ENCODE data around the gene BIN1.

Gene BIN1

GRCh38 chr2:127012868-127013267 is 94.1 kb downstream of the BIN1 start:
- no peak for ATAC-seq

DNA sequence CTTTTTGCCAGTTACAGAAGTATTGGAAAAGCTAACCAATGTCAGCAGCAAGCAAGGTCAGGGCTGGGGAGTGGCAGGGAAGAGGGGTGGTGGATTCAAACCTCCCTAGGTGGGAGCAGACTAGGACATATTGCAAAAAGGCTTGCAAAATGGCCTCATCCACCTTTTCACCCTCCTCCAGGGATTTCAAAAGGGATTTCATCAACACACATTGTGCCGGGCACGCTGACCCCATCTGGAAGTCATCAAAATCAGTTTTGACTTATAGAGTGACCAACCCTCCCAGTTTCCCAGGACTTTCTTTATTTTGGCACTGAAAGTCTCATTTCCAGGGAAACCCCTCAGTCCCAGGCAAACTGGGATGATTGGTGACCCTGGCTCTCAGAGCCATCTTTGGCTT is 94.7 kb downstream of the BIN1 start:
- Mint-ChIP-seq H3K4me1 (no peaks in the 10 kb centered on the region), H3K36me3 (no peaks in the 10 kb centered on the region), H3K9me3 (no peaks in the 10 kb centered on the region), H3K27ac (no peak overlapping the region), H3K4me3 (no peak overlapping the region)
- ATAC-seq (no peak), DNase-seq (ENCODE audit: low spot score in 2 of 2) (no peak)

More at GRCh38 chr2:127012868-127013267, 94.1 kb downstream of the BIN1 start:
- Mint-ChIP-seq H3K36me3 (no peaks in the 10 kb centered on the region), H3K9me3 (no peaks in the 10 kb centered on the region), H3K4me1 (no peaks in the 10 kb centered on the region), H3K27ac (no peak overlapping the region), H3K4me3 (no peak overlapping the region)
- no peak for DNase-seq (ENCODE audit: low spot score in 2 of 2)

- Mint-ChIP-seq H3K4me3 (no peak overlapping the region), H3K4me1 (no peaks in the 10 kb centered on the region), H3K27ac (no peak overlapping the region), H3K9me3 (no peaks in the 10 kb centered on the region), H3K36me3 (no peaks in the 10 kb centered on the region)
- ATAC-seq: no peak
- DNase-seq (ENCODE audit: low spot score in 2 of 2): no peak
These were observed 95.2 kb downstream of the BIN1 start for GRCh38 chr2:127011796-127012195.

GRCh38 chr2:127011231-127011661 is 95.7 kb downstream of the BIN1 start:
- DNase-seq (ENCODE audit: low spot score in 2 of 2) (no peak), ATAC-seq (no peak)
- H3K36me3 Mint-ChIP-seq: no peaks in the 10 kb centered on the region
- no peaks in the 10 kb centered on the region for H3K9me3 Mint-ChIP-seq
- no peak overlapping the region for H3K27ac Mint-ChIP-seq
- no peaks in the 10 kb centered on the region for H3K4me1 Mint-ChIP-seq
- no peak overlapping the region for H3K4me3 Mint-ChIP-seq

- H3K9me3 Mint-ChIP-seq: no peaks in the 10 kb centered on the region
- H3K4me3 Mint-ChIP-seq: no peak overlapping the region
- no peaks in the 10 kb centered on the region for H3K4me1 Mint-ChIP-seq
- H3K27ac Mint-ChIP-seq: no peak overlapping the region
- H3K36me3 Mint-ChIP-seq: no peaks in the 10 kb centered on the region
- DNase-seq (ENCODE audit: low spot score in 2 of 2): no peak
- ATAC-seq: no peak
These were observed 98.5 kb downstream of the BIN1 start for GRCh38 chr2:127008265-127009015.

DNA sequence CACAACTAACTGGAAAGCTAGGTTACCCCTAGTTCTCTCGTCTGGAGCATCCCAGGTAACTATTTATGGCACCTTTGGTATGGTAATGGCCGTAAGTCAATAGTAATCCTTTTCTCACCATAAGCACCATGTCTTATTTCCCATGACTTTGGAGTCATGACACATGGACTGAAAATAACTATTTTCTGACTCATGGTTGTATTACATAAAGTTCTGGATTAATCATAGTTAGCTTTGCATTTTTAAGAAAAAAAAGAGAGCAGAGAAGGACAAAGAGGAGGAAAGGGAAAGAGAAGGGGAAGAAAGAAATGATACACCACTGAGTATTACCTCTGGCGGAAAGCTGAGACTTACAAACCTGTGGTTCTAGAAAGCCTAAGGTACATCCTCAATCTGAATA is 99.3 kb downstream of the BIN1 start:
- H3K36me3 Mint-ChIP-seq: no peaks in the 10 kb centered on the region
- ATAC-seq: no peak
- no peak overlapping the region for H3K4me3 Mint-ChIP-seq
- no peak for DNase-seq (ENCODE audit: low spot score in 2 of 2)
- H3K4me1 Mint-ChIP-seq: no peaks in the 10 kb centered on the region
- no peaks in the 10 kb centered on the region for H3K9me3 Mint-ChIP-seq
- no peak overlapping the region for H3K27ac Mint-ChIP-seq

- Mint-ChIP-seq H3K27ac (no peak overlapping the region), H3K36me3 (no peaks in the 10 kb centered on the region), H3K4me1 (no peaks in the 10 kb centered on the region), H3K9me3 (no peaks in the 10 kb centered on the region), H3K4me3 (no peak overlapping the region)
- no peak for ATAC-seq
- no peak for DNase-seq (ENCODE audit: low spot score in 2 of 2)
These were observed 100.0 kb downstream of the BIN1 start for GRCh38 chr2:127006962-127007361.

GRCh38 chr2:127004893-127005600 is 101.9 kb downstream of the BIN1 start:
- ATAC-seq (no peak), DNase-seq (ENCODE audit: low spot score in 2 of 2) (no peak)
- H3K4me1 Mint-ChIP-seq: peaks cover 7% of the 10 kb centered on the region
- H3K4me3 Mint-ChIP-seq: no peak overlapping the region
- no peaks in the 10 kb centered on the region for H3K9me3 Mint-ChIP-seq
- no peaks in the 10 kb centered on the region for H3K36me3 Mint-ChIP-seq
- H3K27ac Mint-ChIP-seq: no peak overlapping the region

- no peak overlapping the region for H3K27ac Mint-ChIP-seq
- ATAC-seq (no peak), DNase-seq (ENCODE audit: low spot score in 2 of 2) (no peak)
- H3K36me3 Mint-ChIP-seq: no peaks in the 10 kb centered on the region
- H3K9me3 Mint-ChIP-seq: no peaks in the 10 kb centered on the region
- no peak overlapping the region for H3K4me3 Mint-ChIP-seq
- peaks cover 7% of the 10 kb centered on the region for H3K4me1 Mint-ChIP-seq
These were observed 103.7 kb downstream of the BIN1 start for GRCh38 chr2:127003070-127003800.

DNA sequence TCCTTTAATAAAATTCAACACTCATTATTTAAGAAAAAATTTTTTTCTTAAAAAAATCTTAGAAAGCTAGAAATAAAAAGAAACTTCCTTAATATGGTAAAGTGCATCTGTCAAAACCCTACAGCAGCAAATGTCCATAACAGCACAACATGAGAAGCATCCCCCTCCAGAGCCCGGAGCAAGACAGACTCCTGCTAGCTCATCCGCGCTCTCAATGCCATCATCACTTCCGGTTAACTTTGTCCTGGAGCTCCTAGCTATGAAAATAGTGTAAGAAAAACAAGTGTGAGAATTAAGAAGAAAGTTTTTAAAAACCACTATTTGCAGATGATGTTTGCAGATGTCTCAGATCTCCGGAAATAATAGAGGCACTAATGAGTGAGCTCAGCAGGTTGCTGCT is 105.2 kb downstream of the BIN1 start:
- no peak overlapping the region for H3K27ac Mint-ChIP-seq
- H3K36me3 Mint-ChIP-seq: no peaks in the 10 kb centered on the region
- peaks cover 7% of the 10 kb centered on the region for H3K4me1 Mint-ChIP-seq
- H3K4me3 Mint-ChIP-seq: no peak overlapping the region
- DNase-seq (ENCODE audit: low spot score in 2 of 2) (no peak), ATAC-seq (no peak)
- no peaks in the 10 kb centered on the region for H3K9me3 Mint-ChIP-seq

GRCh38 chr2:127000937-127001336 is 106.0 kb downstream of the BIN1 start:
- Mint-ChIP-seq H3K36me3 (no peaks in the 10 kb centered on the region), H3K9me3 (no peaks in the 10 kb centered on the region), H3K4me1 (peaks cover 7% of the 10 kb centered on the region), H3K4me3 (no peak overlapping the region), H3K27ac (peak overlapping the region; percentile 51)
- peak; percentile 97 for ATAC-seq
- DNase-seq (ENCODE audit: low spot score in 2 of 2): no peak

DNA sequence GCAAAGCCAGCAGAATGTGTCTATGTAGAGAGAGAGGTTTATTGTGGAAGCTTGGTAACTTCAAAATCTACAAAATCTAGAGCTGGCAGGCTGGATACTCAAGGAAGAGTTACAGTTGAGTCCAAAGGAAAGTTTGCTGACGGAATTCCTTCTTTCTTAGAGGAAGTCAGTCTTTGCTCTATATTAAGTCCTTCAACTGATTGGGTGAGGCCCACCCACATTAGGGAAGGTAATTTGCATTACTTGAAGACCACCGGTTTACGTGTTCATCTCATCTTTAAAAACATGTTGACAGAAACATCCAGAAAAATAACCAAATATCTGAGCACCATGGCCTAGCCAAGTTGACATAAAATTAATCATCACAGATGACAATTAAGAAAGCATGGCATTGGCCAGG is 106.8 kb downstream of the BIN1 start:
- Mint-ChIP-seq H3K9me3 (no peaks in the 10 kb centered on the region), H3K36me3 (no peaks in the 10 kb centered on the region), H3K4me3 (no peak overlapping the region), H3K27ac (no peak overlapping the region), H3K4me1 (peaks cover 7% of the 10 kb centered on the region)
- ATAC-seq (no peak), DNase-seq (ENCODE audit: low spot score in 2 of 2) (no peak)

DNA sequence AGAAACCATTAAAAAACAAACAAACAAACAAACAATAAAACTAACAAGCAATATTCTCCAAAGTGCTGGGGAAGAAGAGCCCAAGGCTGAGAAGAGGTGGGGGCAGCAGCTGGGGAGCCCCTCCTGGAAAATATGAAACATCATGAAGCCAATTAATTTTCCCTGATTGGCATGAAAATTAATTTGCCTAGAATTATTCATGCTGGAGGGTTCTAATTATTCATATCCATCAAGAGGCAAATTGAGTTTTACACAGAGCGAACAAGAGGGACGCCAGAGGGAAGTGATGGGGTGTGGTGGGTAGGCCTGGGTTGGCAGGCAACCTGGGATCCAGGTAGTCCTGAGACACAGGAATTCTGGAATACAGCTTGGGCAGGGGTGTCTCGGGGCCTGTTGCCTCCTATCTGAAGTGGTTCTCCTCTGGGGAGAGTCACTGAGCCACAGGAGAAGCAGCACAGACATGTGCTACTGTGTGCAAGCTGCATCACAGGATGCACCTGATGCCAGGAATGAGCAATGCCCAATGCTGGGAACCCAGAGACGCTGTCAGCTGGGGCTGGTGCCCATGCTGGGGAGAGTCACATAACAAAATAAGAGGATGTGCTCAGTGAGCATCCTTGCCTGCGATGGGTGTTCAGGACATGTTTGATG is 107.7 kb downstream of the BIN1 start:
- Mint-ChIP-seq H3K36me3 (no peaks in the 10 kb centered on the region), H3K4me3 (no peak overlapping the region), H3K9me3 (no peaks in the 10 kb centered on the region), H3K4me1 (peaks cover 7% of the 10 kb centered on the region), H3K27ac (no peak overlapping the region)
- DNase-seq (ENCODE audit: low spot score in 2 of 2): no peak
- ATAC-seq: no peak

- peaks cover 7% of the 10 kb centered on the region for H3K4me1 Mint-ChIP-seq
- no peak overlapping the region for H3K4me3 Mint-ChIP-seq
- H3K36me3 Mint-ChIP-seq: no peaks in the 10 kb centered on the region
- ATAC-seq (no peak), DNase-seq (ENCODE audit: low spot score in 2 of 2) (no peak)
- H3K27ac Mint-ChIP-seq: no peak overlapping the region
- H3K9me3 Mint-ChIP-seq: no peaks in the 10 kb centered on the region
These were observed 108.5 kb downstream of the BIN1 start for GRCh38 chr2:126998486-126998885.

Measured in stimulated activated effector memory CD8-positive, alpha-beta T cell treated with anti-CD3 and anti-CD28 coated beads, Interleukin-12 subunit alpha, Interleukin-12 subunit beta, amount 100 ng/mL, for 72 hours (primary cell).